Caki2 (cell line): ENCODE data around the gene GAS7. TPM values are rescaled to one million over a fixed set of nuclear protein-coding genes. Genes with fewer than 3 reads are reported as not detected.
"Not testable (repeated sequence)": the region's sequence is repeated elsewhere in the genome, so short reads cannot be mapped to it uniquely, and the experiment has no call there.

ENCODE experiments used
- DNase-seq: peaks from one replicate; pipeline ENCODE4 v3.0.0-alpha.2; 2015; ENCODE audit warnings: low read depth
- in situ Hi-C: cut with HindIII; loops from 2 replicates; pipeline ENCODE4 v1.10.0; 2016; ENCODE audit warnings: low sequenced_read_pairs, low pct_unique_long_range_greater_than_20kb, mixed read lengths
- total RNA-seq: library from RNA; depleted of rRNA; stranded (reverse); fragments of >200 nt; shearing (Covaris generic); gene quantifications from 2 replicates; pipeline ENCODE4 v1.2.3, GENCODE V29; 2014; ENCODE audit warnings: low replicate concordance

Gene GAS7
- total RNA-seq, 1 experiment from 2014 or later, result not detected

- no peak for DNase-seq
- in situ Hi-C loops, result no loop called here
Measured at GRCh38 chr17:10025976-10026901, 172.2 kb downstream of the GAS7 start.

DNA sequence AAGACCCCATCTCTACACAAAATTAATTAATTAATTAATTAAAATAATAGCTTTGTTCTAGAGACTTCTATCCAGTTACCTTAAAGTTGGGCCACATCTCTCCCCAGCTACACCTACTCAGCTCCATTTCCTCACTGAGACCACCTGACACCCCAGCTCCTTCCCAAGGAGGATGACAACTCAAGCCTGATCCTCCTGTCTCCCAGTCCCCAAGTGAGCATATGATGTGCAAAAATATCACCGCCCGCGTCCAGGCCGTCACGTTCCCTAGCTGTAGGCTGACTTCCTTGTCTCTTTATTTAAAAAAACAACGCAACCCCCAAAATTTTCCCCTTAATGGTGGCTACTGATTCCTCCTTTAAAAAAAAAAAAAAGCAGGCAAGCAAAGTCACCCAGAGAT, 173.2 kb downstream of the GAS7 start:
- in situ Hi-C loops, result no loop called here
- DNase-seq, result no peak

DNA sequence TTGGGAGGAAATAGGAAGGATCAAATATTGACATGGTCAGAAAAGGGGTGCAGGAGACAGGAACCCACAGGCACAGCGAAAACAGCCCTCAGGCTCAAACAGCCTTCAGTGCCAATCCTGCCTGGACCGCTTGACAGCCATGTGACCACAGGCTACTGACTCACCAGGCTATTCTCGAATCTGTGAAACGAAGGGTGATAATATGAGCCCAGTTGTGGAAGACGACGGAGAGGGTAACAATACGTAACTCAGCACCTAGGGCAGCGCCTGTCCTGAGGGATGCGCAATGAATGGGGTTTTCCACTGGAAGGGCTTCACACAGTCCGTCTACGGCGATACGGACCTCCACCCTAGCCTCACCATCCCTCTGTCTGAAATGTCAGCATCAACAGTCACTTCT, 176.0 kb downstream of the GAS7 start:
- no peak for DNase-seq
- in situ Hi-C loops, result no loop called here

- DNase-seq, result no peak
- in situ Hi-C loops, result no loop called here
Measured at GRCh38 chr17:10021272-10021984, 177.0 kb downstream of the GAS7 start.

DNA sequence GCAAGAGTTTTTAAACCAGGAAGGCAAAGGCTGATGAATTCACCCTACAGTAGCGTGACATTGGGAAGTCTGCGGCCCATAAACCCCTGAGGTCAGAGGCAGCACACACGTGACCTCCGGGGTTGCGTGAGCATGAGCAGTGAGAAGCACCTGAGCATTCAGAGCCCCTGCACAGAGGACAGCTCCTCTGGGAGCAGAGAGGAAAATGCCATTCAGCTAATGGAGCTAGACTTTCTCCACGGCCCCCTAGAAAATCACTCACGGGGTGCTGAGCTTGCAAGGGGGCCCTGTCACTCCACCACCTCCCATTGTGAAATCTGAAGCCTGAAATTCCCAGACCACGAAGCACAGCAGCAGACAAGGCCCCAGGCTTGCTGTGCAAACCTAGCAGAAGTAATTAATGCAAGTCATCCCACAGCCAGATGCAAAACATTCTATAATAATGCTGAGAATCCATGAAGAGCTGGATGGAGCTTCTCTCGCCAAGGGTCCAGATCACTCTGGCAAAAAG, 178.4 kb downstream of the GAS7 start:
- in situ Hi-C loops, result no loop called here
- DNase-seq, result no peak

- in situ Hi-C loops, result no loop called here
- no peak for DNase-seq
Measured at GRCh38 chr17:10018461-10018891, 179.9 kb downstream of the GAS7 start.

DNA sequence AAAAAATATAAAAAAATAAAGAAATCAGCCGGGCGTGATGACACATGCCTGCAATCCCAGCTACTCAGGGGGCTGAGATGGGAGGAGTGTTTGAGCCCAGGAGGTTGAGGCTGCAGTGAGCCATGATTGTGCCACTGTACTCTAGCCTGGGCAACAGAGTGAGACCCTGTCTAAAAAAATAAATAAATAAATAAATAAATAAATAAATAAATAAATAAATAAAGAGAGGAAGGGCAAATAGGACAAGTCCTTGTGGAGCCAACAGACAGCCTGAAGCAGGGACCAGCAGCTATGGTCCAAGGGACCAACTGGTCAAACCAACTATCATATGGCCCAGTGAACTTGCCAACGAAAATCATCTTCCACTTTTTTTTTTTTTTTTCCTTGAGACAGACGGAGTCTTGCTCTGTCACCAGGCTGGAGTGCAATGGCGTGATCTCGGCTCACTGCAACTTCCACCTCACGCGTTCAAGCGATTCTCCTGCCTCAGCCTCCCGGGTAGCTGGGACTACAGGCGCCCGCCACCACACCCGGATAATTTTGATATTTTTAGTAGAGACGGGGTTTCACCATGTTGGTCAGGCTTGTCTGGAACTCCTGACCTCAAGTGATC, 181.3 kb downstream of the GAS7 start:
- in situ Hi-C loops, DNase-seq: not testable (repeated sequence)

GRCh38 chr17:10013365-10014112, 184.9 kb downstream of the GAS7 start:
- no peak for DNase-seq
- in situ Hi-C loops, result no loop called here

- no peak for DNase-seq
- in situ Hi-C loops, result no loop called here
Measured at GRCh38 chr17:10010752-10011151, 187.7 kb downstream of the GAS7 start.

GRCh38 chr17:10003705-10004104, 194.7 kb downstream of the GAS7 start:
- no peak for DNase-seq
- in situ Hi-C loops, result no loop called here

GRCh38 chr17:10002567-10003360, 195.6 kb downstream of the GAS7 start:
- in situ Hi-C loops, DNase-seq: not testable (repeated sequence)

DNA sequence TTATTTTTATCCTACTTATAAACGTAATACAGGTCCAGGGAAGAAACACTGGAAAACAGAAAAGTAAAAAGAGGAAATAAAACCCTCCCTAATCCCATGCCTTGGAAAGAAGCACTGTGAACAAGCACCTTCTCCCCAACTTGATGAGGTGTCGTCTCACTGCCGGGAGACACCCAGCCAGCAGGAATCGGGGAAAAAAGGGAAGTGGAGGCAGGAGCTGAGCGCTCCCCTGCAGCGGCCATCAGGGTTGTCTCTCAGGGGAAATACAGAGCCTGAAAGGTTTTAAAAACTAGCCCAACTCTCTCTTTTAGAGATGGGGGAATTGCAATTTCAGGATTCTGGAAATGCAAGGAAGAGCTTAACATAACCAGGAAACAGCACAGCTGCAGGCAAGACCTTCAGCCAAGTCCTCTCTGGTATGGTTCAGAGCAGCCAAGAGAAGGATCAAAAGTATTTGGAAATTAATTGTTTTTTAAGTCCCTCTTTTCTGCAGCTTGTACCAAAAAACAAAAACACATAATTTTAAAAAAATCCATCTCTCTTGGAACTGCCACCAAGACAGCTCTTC, 197.0 kb downstream of the GAS7 start:
- in situ Hi-C loops, result no loop called here
- no peak for DNase-seq

- in situ Hi-C loops, result no loop called here
- DNase-seq, result no peak
Measured at GRCh38 chr17:9999919-10000695, 198.3 kb downstream of the GAS7 start.

GRCh38 chr17:9998060-9998459, 200.3 kb downstream of the GAS7 start:
- in situ Hi-C loops, result no loop called here
- no peak for DNase-seq

DNA sequence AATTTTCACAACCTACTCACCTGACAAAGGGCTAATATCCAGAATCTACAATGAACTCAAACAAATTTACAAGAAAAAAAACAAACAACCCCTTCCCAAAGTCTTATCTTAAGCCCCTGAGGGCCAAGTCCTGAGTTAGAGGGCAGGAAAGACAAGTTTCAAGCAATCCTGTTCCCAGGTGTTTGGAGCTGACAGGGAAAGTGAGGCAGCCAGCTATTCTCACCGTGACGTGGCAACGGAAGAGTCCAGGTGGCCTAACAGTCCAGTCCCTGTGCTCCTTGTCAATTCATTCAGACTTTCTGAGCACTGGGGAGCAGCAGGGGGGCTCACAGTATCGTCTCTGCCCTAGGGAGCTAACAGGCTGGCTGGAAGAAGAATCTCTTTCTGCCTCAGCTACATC, 203.6 kb downstream of the GAS7 start:
- no peak for DNase-seq
- in situ Hi-C loops, result no loop called here

GRCh38 chr17:9991796-9992195, 206.6 kb downstream of the GAS7 start:
- in situ Hi-C loops, result no loop called here
- no peak for DNase-seq
